ENCODE measurements around the gene PIF1. TPM values are rescaled to one million over a fixed set of nuclear protein-coding genes. Genes with fewer than 3 reads are reported as not detected.

Gene PIF1
- total RNA-seq, 1 experiment from 2014 or later: 34.9 TPM

- RAD21 ChIA-PET (ENCODE audit: low non-redundant PET in 1 of 2, low total read pairs in 2 of 2, uncharacterized antibody in 2 of 2, unreplicated experiment in 2 of 2): no interaction called here
- TF ChIP-seq REST (IDR thresholded peaks at IDR 0.05; ENCODE audit: low read depth) (no peak), JUND (IDR thresholded peaks at IDR 0.05) (no peak), CTCF (IDR thresholded peaks at IDR 0.05 in 2 of 3, conservative IDR thresholded peaks at IDR 0.05 in 1 of 3; ENCODE audit: borderline replicate concordance in 1 of 3, insufficient read depth in 1 of 3, low read depth in 2 of 3, low read length in 2 of 3) (no peak), CEBPB (IDR thresholded peaks at IDR 0.05; ENCODE audit: low read depth) (no peak), SRF (IDR thresholded peaks at IDR 0.05; ENCODE audit: low read depth) (no peak), RAD21 (IDR thresholded peaks at IDR 0.05; ENCODE audit: low read depth) (no peak), ZNF274 (IDR thresholded peaks at IDR 0.05; ENCODE audit: low read depth, low read length) (no peak), SIN3A (IDR thresholded peaks at IDR 0.05; ENCODE audit: low read depth) (no peak), EZH2 (IDR thresholded peaks at IDR 0.05) (no peak)
- TF ChIP-seq, protein P1, sequence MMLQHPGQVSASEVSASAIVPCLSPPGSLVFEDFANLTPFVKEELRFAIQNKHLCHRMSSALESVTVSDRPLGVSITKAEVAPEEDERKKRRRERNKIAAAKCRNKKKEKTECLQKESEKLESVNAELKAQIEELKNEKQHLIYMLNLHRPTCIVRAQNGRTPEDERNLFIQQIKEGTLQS (IDR thresholded peaks at IDR 0.05): no peak
- Histone ChIP-seq H3K79me2 (ENCODE audit: insufficient read depth, low read length) (no peaks in the 10 kb centered on the region), H3K9me2 (ENCODE audit: insufficient read depth) (no peaks in the 10 kb centered on the region), H3K4me2 (ENCODE audit: low read length) (no peak overlapping the region), H3K9ac (ENCODE audit: low read length) (no peak overlapping the region), H4K20me1 (ENCODE audit: insufficient read depth) (no peaks in the 10 kb centered on the region), H3K4me1 (ENCODE audit: control insufficient read depth in 1 of 2, insufficient read depth in 2 of 2, low read length in 2 of 2) (peaks cover 0 to 3% of the 10 kb centered on the region in 2 experiments; a peak in 2 of 4 replicates), H3K27me3 (ENCODE audit: insufficient read depth, low read length) (no peaks in the 10 kb centered on the region), H3K4me3 (replicated peaks in 1 of 2; ENCODE audit: low read depth in 1 of 2, low read length in 2 of 2) (no peak overlapping the region), H2AFZ (ENCODE audit: low read depth, low read length, poor library complexity, severe bottlenecking) (no peak overlapping the region), H3K36me3 (ENCODE audit: control insufficient read depth in 1 of 2, insufficient read depth in 2 of 2, low read length in 2 of 2) (no peaks in the 10 kb centered on the region), H3K9me3 (ENCODE audit: control insufficient read depth in 1 of 2, insufficient read depth in 1 of 2, low read depth in 1 of 2, low read length in 2 of 2) (no peaks in the 10 kb centered on the region), H3K27ac (ENCODE audit: low read depth, low read length) (no peak overlapping the region)
- DNase-seq (ENCODE audit: low read depth, low spot score) (no peak), ATAC-seq (no peak)
- BruUV-seq (replicated peaks): no TSS peak
- POLR2A ChIA-PET: no interaction called here
- CTCF ChIA-PET: no interaction called here
- intact Hi-C loops (cut with micrococcal nuclease): no loop called here
Observed at GRCh38 chr15:64781299-64781698, 44.1 kb downstream of the PIF1 start.

Data from HCT116 (cell line).